MM.1S (cell line): ENCODE data around the gene ARL5C.

Experiments used
- DNase-seq: peaks from one replicate; pipeline ENCODE4 v3.0.0-alpha.2; 2015
- H2AFZ ChIP-seq: fragments of 300-600 bp; sonication (generic); 2 replicates; pipeline ENCODE4 v1.6.0; 2016; ENCODE audit warnings: antibody characterized with exemption, low read length
- H3F3A ChIP-seq: fragments of 300-600 bp; sonication (generic); 2 replicates; pipeline ENCODE4 v1.6.1; 2016; ENCODE audit warnings: mild to moderate bottlenecking, antibody characterized with exemption, low read length, moderate library complexity, mixed read lengths; ENCODE audit not compliant: insufficient read depth
- H3K27ac ChIP-seq: fragments of 300-600 bp; sonication (generic); 2 replicates; pipeline ENCODE4 v1.5.1; 2016; ENCODE audit warnings: mild to moderate bottlenecking, low read length
- H3K27me3 ChIP-seq: fragments of 300-600 bp; sonication (generic); replicated peaks from 2 replicates; pipeline ENCODE4 v1.6.0; 2016; ENCODE audit warnings: low read length; ENCODE audit not compliant: insufficient read depth
- H3K36me3 ChIP-seq: fragments of 300-600 bp; sonication (generic); replicated peaks from 2 replicates; pipeline ENCODE4 v1.6.1; 2016; ENCODE audit warnings: mild to moderate bottlenecking, low read length, mixed read lengths; ENCODE audit not compliant: insufficient read depth
- H3K4me1 ChIP-seq: fragments of 300-600 bp; sonication (generic); 2 replicates; pipeline ENCODE4 v1.6.1; 2016; ENCODE audit warnings: low read length, mixed read lengths
- H3K4me2 ChIP-seq: fragments of 300-600 bp; sonication (generic); 2 replicates; pipeline ENCODE4 v1.6.0; 2016; ENCODE audit warnings: low read depth, low read length
- H3K4me3 ChIP-seq: fragments of 300-600 bp; sonication (generic); 2 replicates; pipeline ENCODE4 v1.5.1; 2016; ENCODE audit warnings: low read length, mixed read lengths
- H3K79me2 ChIP-seq: fragments of 300-600 bp; sonication (generic); 2 replicates; pipeline ENCODE4 v1.6.1; 2016; ENCODE audit warnings: mixed run types, low read length, mixed read lengths
- H3K9ac ChIP-seq: fragments of 300-600 bp; sonication (generic); 2 replicates; pipeline ENCODE4 v1.6.1; 2016; ENCODE audit warnings: low read length, mixed read lengths
- H3K9me2 ChIP-seq: fragments of 300-600 bp; sonication (generic); replicated peaks from 2 replicates; pipeline ENCODE4 v1.6.1; 2016; ENCODE audit warnings: mild to moderate bottlenecking, low read length, mixed read lengths; ENCODE audit not compliant: insufficient read depth
- H3K9me3 ChIP-seq: fragments of 300-600 bp; sonication (generic); replicated peaks from 2 replicates; pipeline ENCODE4 v1.6.1; 2016; ENCODE audit warnings: mild to moderate bottlenecking, low read length, mixed read lengths; ENCODE audit not compliant: insufficient read depth
- H4K20me1 ChIP-seq: fragments of 300-600 bp; sonication (generic); 2 replicates; pipeline ENCODE4 v1.6.1; 2016; ENCODE audit warnings: mild to moderate bottlenecking, low read length, moderate library complexity, mixed read lengths; ENCODE audit not compliant: insufficient read depth
- CTCF ChIP-seq: fragments of 300-600 bp; sonication (generic); IDR thresholded peaks from 2 replicates; pipeline ENCODE4 v1.5.1; 2016; ENCODE audit warnings: antibody characterized with exemption, low read length, mixed read lengths
- EZH2 ChIP-seq: fragments of 300-600 bp; sonication (generic); optimal IDR thresholded peaks from 2 replicates; pipeline ENCODE3; 2017; ENCODE audit warnings: low read depth, mild to moderate bottlenecking, antibody characterized with exemption, low read length, mixed read lengths
- EZH2phosphoT487 ChIP-seq: fragments of 300-600 bp; sonication (generic); IDR thresholded peaks from 2 replicates; pipeline ENCODE4 v1.6.1; 2018; ENCODE audit warnings: antibody characterized with exemption, low read length

Gene ARL5C, protein sequence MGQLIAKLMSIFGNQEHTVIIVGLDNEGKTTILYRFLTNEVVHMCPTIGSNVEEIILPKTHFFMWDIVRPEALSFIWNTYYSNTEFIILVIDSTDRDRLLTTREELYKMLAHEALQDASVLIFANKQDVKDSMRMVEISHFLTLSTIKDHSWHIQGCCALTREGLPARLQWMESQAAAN

DNA sequence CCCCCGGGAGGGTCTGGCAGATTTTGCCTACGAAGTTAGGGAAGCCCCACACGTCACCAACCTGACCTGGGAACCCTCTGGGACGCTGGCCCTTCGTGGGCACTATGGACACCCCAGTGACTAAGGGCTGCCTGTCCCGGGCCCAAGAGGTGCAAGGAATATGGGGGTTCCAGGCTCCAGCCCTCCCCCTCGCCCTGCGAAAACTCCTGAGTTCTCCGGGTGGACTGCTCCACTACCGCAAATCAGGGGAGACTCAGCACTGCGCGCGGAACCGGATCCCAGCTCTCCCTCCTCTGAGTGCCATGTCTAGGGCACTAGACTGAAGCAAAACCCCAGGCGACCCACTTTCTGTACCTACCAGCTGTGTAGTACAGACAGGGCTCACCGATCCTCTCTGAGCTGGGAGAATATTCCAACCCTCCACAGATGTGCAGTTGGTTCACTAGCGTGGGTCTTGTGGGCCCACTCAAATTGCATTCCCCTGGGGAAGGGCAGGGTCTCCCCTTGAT lies at the start of gene ARL5C:
ARL5C (minus strand) TSS at position 321 of the 509 bp plus-strand sequence. CDS start 401 bp downstream, outside the sequence.
- peaks cover 16% of the 10 kb centered on the region for H3K4me1 ChIP-seq
- peak within 1 kb of the TSS; percentile 96 for H2AFZ ChIP-seq
- H3F3A ChIP-seq, result peaks cover 13% of the 10 kb centered on the region; the same call in 1 of the 2 replicates
- H3K79me2 ChIP-seq, result no peaks in the 10 kb centered on the region
- no peak within 1 kb of the TSS for H3K27ac ChIP-seq
- H3K9me3 ChIP-seq, result no peaks in the 10 kb centered on the region
- no peak for DNase-seq
- H3K36me3 ChIP-seq, result no peaks in the 10 kb centered on the region
- peak within 1 kb of the TSS; percentile 33; the same call in 1 of the 2 replicates for H3K9ac ChIP-seq
- H4K20me1 ChIP-seq, result no peaks in the 10 kb centered on the region
- H3K4me2 ChIP-seq, result peak within 1 kb of the TSS; percentile 78
- H3K27me3 ChIP-seq, result no peaks in the 10 kb centered on the region
- H3K4me3 ChIP-seq, result peak within 1 kb of the TSS; percentile 58
- H3K9me2 ChIP-seq, result no peaks in the 10 kb centered on the region
- no peak for TF ChIP-seq CTCF
- no peak for TF ChIP-seq EZH2phosphoT487
- no peak for TF ChIP-seq EZH2

DNA sequence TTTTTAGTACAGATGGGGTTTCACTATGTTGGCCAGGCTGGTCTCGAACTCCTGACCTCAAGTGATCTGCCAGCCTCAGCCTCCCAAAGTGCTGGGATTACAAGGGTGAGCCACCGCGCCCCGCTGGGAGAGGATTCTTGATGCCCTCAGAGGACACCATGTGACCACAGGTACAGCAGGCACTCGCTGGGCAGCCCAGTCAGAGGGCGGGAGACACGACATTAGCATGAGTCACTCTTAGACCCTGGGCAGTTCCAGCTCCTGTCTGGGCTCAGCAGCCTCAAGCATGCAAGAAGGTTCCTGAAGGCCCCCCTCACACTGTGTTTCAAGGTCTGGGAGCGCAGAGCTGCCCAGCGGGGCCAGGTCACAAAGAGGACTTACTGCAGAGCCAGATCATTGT lies 47.9 kb upstream of the ARL5C start:
- Histone ChIP-seq H3K4me1 (peaks cover 11% of the 10 kb centered on the region), H3K9ac (no peak overlapping the region), H3K36me3 (no peaks in the 10 kb centered on the region), H3K9me3 (no peaks in the 10 kb centered on the region), H3K27ac (no peak overlapping the region), H3K4me2 (no peak overlapping the region), H2AFZ (no peak overlapping the region), H4K20me1 (no peaks in the 10 kb centered on the region), H3F3A (no peaks in the 10 kb centered on the region), H3K27me3 (peaks cover 17% of the 10 kb centered on the region), H3K79me2 (no peaks in the 10 kb centered on the region), H3K9me2 (no peaks in the 10 kb centered on the region), H3K4me3 (no peak overlapping the region)
- no peak for DNase-seq
- TF ChIP-seq EZH2, result no peak
- no peak for TF ChIP-seq CTCF
- TF ChIP-seq EZH2phosphoT487, result no peak

GRCh38 chr17:39212841-39213480 lies 47.0 kb upstream of the ARL5C start:
- no peaks in the 10 kb centered on the region for H4K20me1 ChIP-seq
- no peak overlapping the region for H3K27ac ChIP-seq
- H3F3A ChIP-seq, result 0 out of 2 replicates have a peak, but pooled peaks cover 3% of the 10 kb centered on the region
- peaks cover 10% of the 10 kb centered on the region for H3K27me3 ChIP-seq
- H3K9me3 ChIP-seq, result no peaks in the 10 kb centered on the region
- no peaks in the 10 kb centered on the region for H3K36me3 ChIP-seq
- no peak overlapping the region for H2AFZ ChIP-seq
- no peak overlapping the region for H3K4me3 ChIP-seq
- H3K79me2 ChIP-seq, result no peaks in the 10 kb centered on the region
- H3K9ac ChIP-seq, result no peak overlapping the region
- H3K4me1 ChIP-seq, result peaks cover 17% of the 10 kb centered on the region
- DNase-seq, result no peak
- H3K9me2 ChIP-seq, result no peaks in the 10 kb centered on the region
- TF ChIP-seq EZH2, result no peak
- no peak for TF ChIP-seq EZH2phosphoT487
- no peak for TF ChIP-seq CTCF
- H3K4me2 ChIP-seq, result no peak overlapping the region
